ENCODE data around the gene LPGAT1.

The LPGAT1 gene

DNA sequence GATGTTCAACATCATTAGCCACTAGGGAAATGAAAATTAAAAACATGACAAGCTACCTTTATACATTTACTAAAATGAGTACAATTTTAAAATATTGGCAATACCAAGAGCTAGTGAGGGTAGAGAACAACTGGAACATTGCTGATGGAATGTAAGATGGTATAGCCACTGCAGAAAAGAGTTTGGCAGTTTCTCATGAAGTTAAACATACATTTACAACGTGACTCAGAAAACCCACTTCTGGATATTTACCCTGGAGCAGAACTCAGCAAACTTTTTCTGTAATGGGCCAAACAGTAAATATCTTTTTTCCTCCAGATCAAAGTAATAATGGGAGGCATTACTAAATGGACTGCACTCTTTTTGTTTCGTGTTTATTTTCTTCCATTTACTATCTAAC is 22.1 kb downstream of the LPGAT1 start:
- no peak overlapping the region for H3K27ac ChIP-seq (ENCODE audit: low read depth, low read length)
- H3K4me1 ChIP-seq (ENCODE audit: control insufficient read depth in 1 of 2, insufficient read depth in 2 of 2, low read length in 2 of 2) = no peaks in the 10 kb centered on the region
- H3K9me3 ChIP-seq (ENCODE audit: control insufficient read depth in 1 of 2, low read length in 2 of 2) = peaks cover 3 to 6% of the 10 kb centered on the region in 2 donors
- H3K27me3 ChIP-seq (ENCODE audit: control insufficient read depth in 1 of 2, insufficient read depth in 2 of 2, low read length in 2 of 2) = no peaks in the 10 kb centered on the region
- no peak overlapping the region for H3K9ac ChIP-seq (ENCODE audit: low read depth in 1 of 2, low read length in 2 of 2)
- H3K36me3 ChIP-seq (ENCODE audit: control insufficient read depth in 1 of 2, insufficient read depth in 2 of 2, low read length in 2 of 2) = peaks cover 0 to 12% of the 10 kb centered on the region in 2 donors
- no peak overlapping the region for H3K4me3 ChIP-seq (ENCODE audit: low read depth in 1 of 2, low read length in 2 of 2)

GRCh38 chr1:211804915-211805314 is 25.6 kb downstream of the LPGAT1 start:
- no peak overlapping the region for H3K27ac ChIP-seq (ENCODE audit: low read depth, low read length)
- H3K9me3 ChIP-seq (ENCODE audit: control insufficient read depth in 1 of 2, low read length in 2 of 2) = peaks cover 3 to 6% of the 10 kb centered on the region in 2 donors
- H3K4me3 ChIP-seq (ENCODE audit: low read depth in 1 of 2, low read length in 2 of 2) = no peak overlapping the region
- H3K9ac ChIP-seq (ENCODE audit: low read depth in 1 of 2, low read length in 2 of 2) = no peak overlapping the region
- no peaks in the 10 kb centered on the region for H3K27me3 ChIP-seq (ENCODE audit: control insufficient read depth in 1 of 2, insufficient read depth in 2 of 2, low read length in 2 of 2)
- peaks cover 0 to 4% of the 10 kb centered on the region in 2 donors for H3K36me3 ChIP-seq (ENCODE audit: control insufficient read depth in 1 of 2, insufficient read depth in 2 of 2, low read length in 2 of 2)
- H3K4me1 ChIP-seq (ENCODE audit: control insufficient read depth in 1 of 2, insufficient read depth in 2 of 2, low read length in 2 of 2) = no peaks in the 10 kb centered on the region

DNA sequence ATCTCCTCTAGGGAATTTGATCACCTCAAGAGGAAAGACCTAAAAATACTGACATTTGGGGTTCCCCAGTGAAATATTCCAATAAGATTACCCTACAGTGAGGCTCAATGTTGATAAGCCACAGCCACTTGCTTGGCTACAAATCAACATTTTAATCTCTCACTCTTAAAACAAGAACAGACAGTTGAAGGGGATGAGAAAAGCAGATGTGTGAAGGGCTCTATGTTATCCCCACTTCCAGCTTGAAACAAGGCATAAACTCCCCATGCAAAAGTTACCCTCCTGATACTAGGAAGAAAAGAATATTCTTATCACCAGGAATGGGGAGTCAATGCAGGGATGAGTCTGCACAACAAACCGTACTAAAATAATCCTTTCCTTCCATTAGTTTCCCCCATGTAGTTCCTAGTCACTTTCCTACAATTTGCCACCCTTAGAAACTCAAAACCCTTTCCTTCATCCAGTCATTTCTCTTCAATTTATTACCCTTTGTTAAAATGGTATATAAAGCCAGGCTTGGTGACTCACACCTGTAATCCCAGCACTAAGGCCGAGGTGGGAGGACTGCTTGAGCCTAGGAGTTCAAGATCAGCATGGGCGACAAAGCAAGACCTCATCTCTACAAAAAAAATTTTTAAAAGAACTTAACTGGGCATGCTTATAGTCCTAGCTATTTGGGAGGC is 29.5 kb downstream of the LPGAT1 start:
- H3K4me3 ChIP-seq (ENCODE audit: low read depth in 1 of 2, low read length in 2 of 2) = no peak overlapping the region
- H3K4me1 ChIP-seq (ENCODE audit: control insufficient read depth in 1 of 2, insufficient read depth in 2 of 2, low read length in 2 of 2) = no peaks in the 10 kb centered on the region
- H3K9me3 ChIP-seq (ENCODE audit: control insufficient read depth in 1 of 2, low read length in 2 of 2) = peaks cover 3 to 6% of the 10 kb centered on the region in 2 donors
- H3K27ac ChIP-seq (ENCODE audit: low read depth, low read length) = no peak overlapping the region
- no peaks in the 10 kb centered on the region for H3K27me3 ChIP-seq (ENCODE audit: control insufficient read depth in 1 of 2, insufficient read depth in 2 of 2, low read length in 2 of 2)
- H3K9ac ChIP-seq (ENCODE audit: low read depth in 1 of 2, low read length in 2 of 2) = no peak overlapping the region
- peaks cover 0 to 7% of the 10 kb centered on the region in 2 donors for H3K36me3 ChIP-seq (ENCODE audit: control insufficient read depth in 1 of 2, insufficient read depth in 2 of 2, low read length in 2 of 2)

GRCh38 chr1:211797994-211798393 is 32.6 kb downstream of the LPGAT1 start:
- H3K4me3 ChIP-seq (ENCODE audit: low read depth in 1 of 2, low read length in 2 of 2) = no peak overlapping the region
- H3K27ac ChIP-seq (ENCODE audit: low read depth, low read length) = no peak overlapping the region
- no peaks in the 10 kb centered on the region for H3K9me3 ChIP-seq (ENCODE audit: control insufficient read depth in 1 of 2, low read length in 2 of 2)
- H3K9ac ChIP-seq (ENCODE audit: low read depth in 1 of 2, low read length in 2 of 2) = no peak overlapping the region
- peaks cover 0 to 8% of the 10 kb centered on the region in 2 donors for H3K36me3 ChIP-seq (ENCODE audit: control insufficient read depth in 1 of 2, insufficient read depth in 2 of 2, low read length in 2 of 2)
- no peaks in the 10 kb centered on the region for H3K4me1 ChIP-seq (ENCODE audit: control insufficient read depth in 1 of 2, insufficient read depth in 2 of 2, low read length in 2 of 2)
- no peaks in the 10 kb centered on the region for H3K27me3 ChIP-seq (ENCODE audit: control insufficient read depth in 1 of 2, insufficient read depth in 2 of 2, low read length in 2 of 2)

GRCh38 chr1:211791979-211792378 is 38.6 kb downstream of the LPGAT1 start:
- Histone ChIP-seq H3K27me3 (ENCODE audit: control insufficient read depth in 1 of 2, insufficient read depth in 2 of 2, low read length in 2 of 2) (no peaks in the 10 kb centered on the region), H3K36me3 (ENCODE audit: control insufficient read depth in 1 of 2, insufficient read depth in 2 of 2, low read length in 2 of 2) (peaks cover 0 to 16% of the 10 kb centered on the region in 2 donors), H3K27ac (ENCODE audit: low read depth, low read length) (no peak overlapping the region), H3K4me3 (ENCODE audit: low read depth in 1 of 2, low read length in 2 of 2) (no peak overlapping the region), H3K9ac (ENCODE audit: low read depth in 1 of 2, low read length in 2 of 2) (no peak overlapping the region), H3K4me1 (ENCODE audit: control insufficient read depth in 1 of 2, insufficient read depth in 2 of 2, low read length in 2 of 2) (no peaks in the 10 kb centered on the region), H3K9me3 (ENCODE audit: control insufficient read depth in 1 of 2, low read length in 2 of 2) (no peaks in the 10 kb centered on the region)

- Histone ChIP-seq H3K27me3 (ENCODE audit: control insufficient read depth in 1 of 2, insufficient read depth in 2 of 2, low read length in 2 of 2) (no peaks in the 10 kb centered on the region), H3K4me3 (ENCODE audit: low read depth in 1 of 2, low read length in 2 of 2) (no peak overlapping the region), H3K9me3 (ENCODE audit: control insufficient read depth in 1 of 2, low read length in 2 of 2) (no peaks in the 10 kb centered on the region), H3K36me3 (ENCODE audit: control insufficient read depth in 1 of 2, insufficient read depth in 2 of 2, low read length in 2 of 2) (peaks cover 0 to 17% of the 10 kb centered on the region in 2 donors), H3K9ac (ENCODE audit: low read depth in 1 of 2, low read length in 2 of 2) (no peak overlapping the region), H3K4me1 (ENCODE audit: control insufficient read depth in 1 of 2, insufficient read depth in 2 of 2, low read length in 2 of 2) (no peaks in the 10 kb centered on the region), H3K27ac (ENCODE audit: low read depth, low read length) (no peak overlapping the region)
Measured at GRCh38 chr1:211789641-211790464, 40.7 kb downstream of the LPGAT1 start.

- Histone ChIP-seq H3K4me1 (ENCODE audit: control insufficient read depth in 1 of 2, insufficient read depth in 2 of 2, low read length in 2 of 2) (peaks cover 5 to 6% of the 10 kb centered on the region in 2 donors), H3K27ac (ENCODE audit: low read depth, low read length) (no peak overlapping the region), H3K9ac (ENCODE audit: low read depth in 1 of 2, low read length in 2 of 2) (no peak overlapping the region), H3K27me3 (ENCODE audit: control insufficient read depth in 1 of 2, insufficient read depth in 2 of 2, low read length in 2 of 2) (no peaks in the 10 kb centered on the region), H3K36me3 (ENCODE audit: control insufficient read depth in 1 of 2, insufficient read depth in 2 of 2, low read length in 2 of 2) (peaks cover 0 to 17% of the 10 kb centered on the region in 2 donors), H3K9me3 (ENCODE audit: control insufficient read depth in 1 of 2, low read length in 2 of 2) (no peaks in the 10 kb centered on the region), H3K4me3 (ENCODE audit: low read depth in 1 of 2, low read length in 2 of 2) (no peak overlapping the region)
Measured at GRCh38 chr1:211788626-211789025, 41.9 kb downstream of the LPGAT1 start.

- Histone ChIP-seq H3K36me3 (ENCODE audit: control insufficient read depth in 1 of 2, insufficient read depth in 2 of 2, low read length in 2 of 2) (peaks cover 0 to 9% of the 10 kb centered on the region in 2 donors), H3K27ac (ENCODE audit: low read depth, low read length) (no peak overlapping the region), H3K4me1 (ENCODE audit: control insufficient read depth in 1 of 2, insufficient read depth in 2 of 2, low read length in 2 of 2) (peaks cover 5 to 9% of the 10 kb centered on the region in 2 donors)
Measured at GRCh38 chr1:211783897-211784296, 46.7 kb downstream of the LPGAT1 start.

GRCh38 chr1:211783266-211783665 is 47.3 kb downstream of the LPGAT1 start:
- Histone ChIP-seq H3K4me1 (ENCODE audit: control insufficient read depth in 1 of 2, insufficient read depth in 2 of 2, low read length in 2 of 2) (peaks cover 5 to 9% of the 10 kb centered on the region in 2 donors), H3K27ac (ENCODE audit: low read depth, low read length) (no peak overlapping the region), H3K9me3 (ENCODE audit: control insufficient read depth in 1 of 2, low read length in 2 of 2) (no peaks in the 10 kb centered on the region), H3K4me3 (ENCODE audit: low read depth in 1 of 2, low read length in 2 of 2) (no peak overlapping the region), H3K36me3 (ENCODE audit: control insufficient read depth in 1 of 2, insufficient read depth in 2 of 2, low read length in 2 of 2) (peaks cover 0 to 14% of the 10 kb centered on the region in 2 donors), H3K27me3 (ENCODE audit: control insufficient read depth in 1 of 2, insufficient read depth in 2 of 2, low read length in 2 of 2) (no peaks in the 10 kb centered on the region), H3K9ac (ENCODE audit: low read depth in 1 of 2, low read length in 2 of 2) (no peak overlapping the region)

More at GRCh38 chr1:211783897-211784296, 46.7 kb downstream of the LPGAT1 start:
- no peak overlapping the region for H3K9ac ChIP-seq (ENCODE audit: low read depth in 1 of 2, low read length in 2 of 2)
- H3K27me3 ChIP-seq (ENCODE audit: control insufficient read depth in 1 of 2, insufficient read depth in 2 of 2, low read length in 2 of 2) = no peaks in the 10 kb centered on the region
- H3K9me3 ChIP-seq (ENCODE audit: control insufficient read depth in 1 of 2, low read length in 2 of 2) = no peaks in the 10 kb centered on the region
- no peak overlapping the region for H3K4me3 ChIP-seq (ENCODE audit: low read depth in 1 of 2, low read length in 2 of 2)

- Histone ChIP-seq H3K27me3 (ENCODE audit: control insufficient read depth in 1 of 2, insufficient read depth in 2 of 2, low read length in 2 of 2) (no peaks in the 10 kb centered on the region), H3K4me3 (ENCODE audit: low read depth in 1 of 2, low read length in 2 of 2) (no peak overlapping the region), H3K36me3 (ENCODE audit: control insufficient read depth in 1 of 2, insufficient read depth in 2 of 2, low read length in 2 of 2) (peaks cover 0 to 25% of the 10 kb centered on the region in 2 donors), H3K4me1 (ENCODE audit: control insufficient read depth in 1 of 2, insufficient read depth in 2 of 2, low read length in 2 of 2) (peaks cover 5 to 9% of the 10 kb centered on the region in 2 donors), H3K9ac (ENCODE audit: low read depth in 1 of 2, low read length in 2 of 2) (no peak overlapping the region), H3K27ac (ENCODE audit: low read depth, low read length) (no peak overlapping the region), H3K9me3 (ENCODE audit: control insufficient read depth in 1 of 2, low read length in 2 of 2) (no peaks in the 10 kb centered on the region)
Measured at GRCh38 chr1:211781260-211781659, 49.3 kb downstream of the LPGAT1 start.
